Lung (tissue), 12 donors: ENCODE results near the gene SNED1. TPM values are rescaled to one million over a fixed set of nuclear protein-coding genes. Genes with fewer than 3 reads are reported as not detected.

Source experiments
- ATAC-seq: fragments of 200-7000 bp; cut with Tn5 transposase; one replicate; pipeline ENCODE4 v1.9.1; 2020; ENCODE audit warnings: moderate number of reproducible peaks; ENCODE audit not compliant: insufficient read depth, low FRiP score
- DNase-seq, 3 donors: peaks; one replicate each; pipeline ENCODE4 v3.0.0-alpha.2; 2013 to 2017
- H3K27ac ChIP-seq, 2 donors: one replicate each; pipeline ENCODE4 v1.5.1; 2013; ENCODE audit warnings: mild to moderate bottlenecking in 2 of 2, moderate library complexity in 2 of 2, control low read depth in 1 of 2, inconsistent platforms in 1 of 2, low read depth in 1 of 2, low read length in 1 of 2
- H3K27me3 ChIP-seq, 3 donors: one replicate each; pipeline ENCODE4 v1.5.1; 2013; ENCODE audit warnings: low read length in 2 of 3; ENCODE audit not compliant: control insufficient read depth in 3 of 3, insufficient read depth in 3 of 3
- H3K36me3 ChIP-seq, 4 donors: one replicate each; pipeline ENCODE4 v1.5.1; 2013; ENCODE audit warnings: low read length in 4 of 4, mild to moderate bottlenecking in 1 of 4, moderate library complexity in 1 of 4; ENCODE audit not compliant: control insufficient read depth in 4 of 4, insufficient read depth in 4 of 4
- H3K4me1 ChIP-seq, 5 donors: one replicate each; pipeline ENCODE4 v1.5.1; 2013; ENCODE audit warnings: low read length in 5 of 5, mild to moderate bottlenecking in 2 of 5, moderate library complexity in 1 of 5; ENCODE audit not compliant: control insufficient read depth in 5 of 5, insufficient read depth in 5 of 5
- H3K4me3 ChIP-seq: one replicate; pipeline ENCODE4 v1.5.1; 2013; ENCODE audit warnings: mild to moderate bottlenecking, control low read depth, moderate library complexity
- H3K9ac ChIP-seq, 2 donors: one replicate each; pipeline ENCODE4 v1.5.1; 2013; ENCODE audit warnings: low read length in 2 of 2, control low read depth in 1 of 2; ENCODE audit not compliant: insufficient read depth in 1 of 2
- H3K9me3 ChIP-seq, 4 donors: one replicate each; pipeline ENCODE4 v1.5.1; 2013; ENCODE audit warnings: low read length in 3 of 4, mild to moderate bottlenecking in 1 of 4, moderate library complexity in 1 of 4; ENCODE audit not compliant: control insufficient read depth in 4 of 4, insufficient read depth in 3 of 4
- CTCF ChIP-seq: IDR thresholded peaks from 2 replicates; pipeline ENCODE4 v1.5.1; 2012; ENCODE audit warnings: mild to moderate bottlenecking; ENCODE audit errors: control extremely low read depth, extremely low read depth
- WGBS, 2 donors: extraction: QIAGEN DNeasy Blood & Tissue Kit; methylation state at CpG; one replicate each; pipeline ENCODE4 v1.1.7; 2013; 5-methylcytosine and 5-hydroxymethylcytosine counted together
- polyA plus RNA-seq, 2 donors: library from polyadenylated mRNA; stranded (reverse); fragments of 200-250 nt; gene quantifications; one replicate each; pipeline ENCODE4 v1.2.1, GENCODE V29; 2013
- total RNA-seq, 2 donors: library from RNA; depleted of rRNA in 1 of 2; stranded (reverse); fragments of >200 nt in 1 of 2; gene quantifications; one replicate each; pipeline ENCODE4 v1.2.1, GENCODE V29; 2014 to 2021
- donor health status: control.
- donor health status: control.
- donor health status: Bipolar disorder and iron deficiency.
- donor health status: healthy.
- donor health status: DM: yes; HTN: yes; CAD: no.

SNED1 gene
- total and polyA plus RNA-seq, 4 donors = 5.9 to 74.6 (median 34.7) TPM

DNA sequence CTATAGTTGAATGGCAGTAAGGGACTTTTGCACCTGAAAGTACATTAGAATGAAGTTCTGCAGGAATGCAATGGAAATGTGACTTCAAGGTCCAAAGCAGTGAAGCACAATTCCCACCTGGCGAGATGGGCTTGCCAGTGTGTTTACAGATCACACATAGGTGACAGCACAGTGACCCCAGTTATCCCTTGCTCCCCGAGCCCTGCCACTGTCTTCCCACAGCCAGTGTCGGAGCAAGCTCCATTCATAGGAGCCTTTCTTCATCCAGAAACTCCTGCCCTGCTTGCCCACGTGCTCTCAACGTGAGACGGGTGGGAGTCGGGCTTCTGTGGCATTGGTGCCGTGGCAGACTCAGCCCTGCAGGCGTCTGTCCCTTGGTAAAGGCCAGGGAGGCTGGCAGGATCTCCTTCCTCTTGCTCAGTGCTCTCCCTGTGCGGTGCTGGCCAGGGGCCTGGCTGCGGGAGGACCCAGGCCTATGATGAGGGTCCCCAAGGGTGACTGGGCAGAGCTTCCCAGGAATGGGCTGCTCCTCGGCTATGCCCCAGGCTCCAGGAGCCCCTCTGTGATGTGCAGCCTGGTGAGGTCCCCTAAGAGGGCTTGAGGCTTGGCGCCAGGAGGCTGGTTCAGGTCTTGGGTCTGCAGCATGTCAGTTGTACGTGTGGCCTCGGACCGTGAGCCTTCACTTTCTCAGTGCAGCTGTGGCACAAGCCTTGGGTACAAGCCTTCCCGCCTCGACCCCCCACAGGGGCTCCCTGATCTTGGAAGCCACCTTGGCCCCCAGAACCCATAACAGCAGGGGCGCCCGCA lies 40.2 kb downstream of the SNED1 start:
- H3K9me3 ChIP-seq = no peaks in the 10 kb centered on the region
- peaks cover 0 to 11% (median 0%) of the 10 kb centered on the region in 5 donors for H3K4me1 ChIP-seq
- H3K27ac ChIP-seq = no peak overlapping the region
- no peak overlapping the region for H3K4me3 ChIP-seq
- ATAC-seq (no peak), DNase-seq (no peak)
- H3K36me3 ChIP-seq = peaks cover 0 to 47% (median 40%) of the 10 kb centered on the region in 4 donors
- H3K27me3 ChIP-seq = no peaks in the 10 kb centered on the region
- no peak overlapping the region for H3K9ac ChIP-seq
- no peak for TF ChIP-seq CTCF
- 93 to 96% methylated on average over 20 of the region's 20 CpGs for WGBS, 2 donors

- Histone ChIP-seq H3K4me3 (no peak overlapping the region), H3K9ac (no peak overlapping the region), H3K9me3 (no peaks in the 10 kb centered on the region), H3K4me1 (peaks cover 0 to 11% (median 0%) of the 10 kb centered on the region in 5 donors), H3K27me3 (no peaks in the 10 kb centered on the region), H3K27ac (no peak overlapping the region), H3K36me3 (peaks cover 0 to 44% (median 33%) of the 10 kb centered on the region in 4 donors)
- ATAC-seq = no peak
- TF ChIP-seq CTCF = no peak
- no peak for DNase-seq
- 97 to 98% methylated on average over 4 of the region's 4 CpGs for WGBS, 2 donors
Observed at GRCh38 chr2:241039416-241039815, 41.0 kb downstream of the SNED1 start.

GRCh38 chr2:241040081-241040803 lies 41.8 kb downstream of the SNED1 start:
- Histone ChIP-seq H3K27me3 (no peaks in the 10 kb centered on the region), H3K27ac (no peak overlapping the region), H3K9me3 (peaks cover 0 to 3% (median 3%) of the 10 kb centered on the region in 4 donors), H3K9ac (no peak overlapping the region), H3K4me3 (no peak overlapping the region), H3K36me3 (peaks cover 0 to 45% (median 36%) of the 10 kb centered on the region in 4 donors), H3K4me1 (peaks cover 0 to 11% (median 0%) of the 10 kb centered on the region in 5 donors)
- DNase-seq = no peak
- no peak for TF ChIP-seq CTCF
- 96 to 98% methylated on average over 13 of the region's 13 CpGs for WGBS, 2 donors
- no peak for ATAC-seq
